ENCODE measurements around the gene RBPJL. TPM values are rescaled to one million over a fixed set of nuclear protein-coding genes. Genes with fewer than 3 reads are reported as not detected.

RBPJL gene
- total RNA-seq, 2 donors from 2014 or later = not detected

DNA sequence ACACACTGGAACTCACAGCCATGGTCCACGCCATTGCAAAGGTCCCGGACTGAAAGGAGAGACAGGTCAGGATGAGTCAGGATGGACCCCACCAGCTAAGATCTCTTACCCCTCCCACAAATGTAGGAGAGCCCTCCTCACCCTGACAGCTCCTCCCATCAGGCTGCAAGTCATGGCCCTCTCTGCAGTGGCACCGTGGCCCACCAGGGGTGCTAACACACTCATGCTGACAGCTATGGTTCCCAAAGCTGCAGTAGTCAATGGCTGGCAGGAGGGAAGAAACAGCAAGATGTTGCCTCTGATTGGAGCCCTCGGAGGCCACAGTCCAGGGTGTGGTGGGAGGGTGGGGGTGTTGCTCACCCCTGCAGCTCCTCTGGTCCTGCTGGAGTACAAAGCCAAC is 5.7 kb upstream of the RBPJL start:
- Mint-ChIP-seq H3K27me3 (ENCODE audit: low read depth) (peaks cover 65% of the 10 kb centered on the region), H3K27ac (no peak overlapping the region)
- peak; percentile 63 to 71 for DNase-seq

DNA sequence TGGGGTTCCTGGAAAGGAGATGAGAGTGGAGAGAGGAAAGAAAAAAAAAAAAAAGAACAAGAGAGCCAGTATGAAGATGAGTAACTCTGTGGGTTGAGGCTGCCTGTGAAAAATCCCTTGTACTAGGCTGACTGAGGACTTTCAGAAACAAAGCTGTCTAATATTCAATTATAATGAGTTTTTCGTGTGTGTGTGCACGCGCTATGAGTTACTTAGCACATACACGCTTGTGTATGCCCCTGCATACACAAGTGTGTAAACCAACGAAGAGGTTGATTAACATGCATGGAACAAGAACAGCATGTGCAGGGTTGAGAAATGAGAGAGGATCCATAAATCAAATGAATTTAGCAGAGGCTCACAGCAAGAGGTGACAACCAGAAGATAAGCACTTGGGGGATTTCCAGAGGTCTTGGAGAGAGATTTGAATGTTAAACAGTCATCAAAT is 4.8 kb upstream of the RBPJL start:
- peaks cover 40% of the 10 kb centered on the region for H3K4me1 Mint-ChIP-seq (ENCODE audit: low read depth)
- H3K36me3 Mint-ChIP-seq (ENCODE audit: insufficient read depth in 2 of 2) = peaks cover 0 to 4% of the 10 kb centered on the region in 2 donors
- DNase-seq = no peak
- peak overlapping the region; percentile 57 to 80 for H3K4me3 Mint-ChIP-seq
- peaks cover 68% of the 10 kb centered on the region for H3K27me3 Mint-ChIP-seq (ENCODE audit: low read depth)
- ATAC-seq (replicated peaks in 1 of 2) = peak; percentile 73 to 74
- peak overlapping the region; percentile 75 for H3K27ac Mint-ChIP-seq
- H3K9me3 Mint-ChIP-seq = no peaks in the 10 kb centered on the region

More for the DNA sequence above, 5.7 kb upstream of the RBPJL start:
- Mint-ChIP-seq H3K4me3 (no peak overlapping the region), H3K9me3 (no peaks in the 10 kb centered on the region), H3K4me1 (ENCODE audit: low read depth) (peaks cover 40% of the 10 kb centered on the region), H3K36me3 (ENCODE audit: insufficient read depth in 2 of 2) (peaks cover 0 to 4% of the 10 kb centered on the region in 2 donors)
- peak; percentile 55 to 64 for ATAC-seq (replicated peaks in 1 of 2)

DNA sequence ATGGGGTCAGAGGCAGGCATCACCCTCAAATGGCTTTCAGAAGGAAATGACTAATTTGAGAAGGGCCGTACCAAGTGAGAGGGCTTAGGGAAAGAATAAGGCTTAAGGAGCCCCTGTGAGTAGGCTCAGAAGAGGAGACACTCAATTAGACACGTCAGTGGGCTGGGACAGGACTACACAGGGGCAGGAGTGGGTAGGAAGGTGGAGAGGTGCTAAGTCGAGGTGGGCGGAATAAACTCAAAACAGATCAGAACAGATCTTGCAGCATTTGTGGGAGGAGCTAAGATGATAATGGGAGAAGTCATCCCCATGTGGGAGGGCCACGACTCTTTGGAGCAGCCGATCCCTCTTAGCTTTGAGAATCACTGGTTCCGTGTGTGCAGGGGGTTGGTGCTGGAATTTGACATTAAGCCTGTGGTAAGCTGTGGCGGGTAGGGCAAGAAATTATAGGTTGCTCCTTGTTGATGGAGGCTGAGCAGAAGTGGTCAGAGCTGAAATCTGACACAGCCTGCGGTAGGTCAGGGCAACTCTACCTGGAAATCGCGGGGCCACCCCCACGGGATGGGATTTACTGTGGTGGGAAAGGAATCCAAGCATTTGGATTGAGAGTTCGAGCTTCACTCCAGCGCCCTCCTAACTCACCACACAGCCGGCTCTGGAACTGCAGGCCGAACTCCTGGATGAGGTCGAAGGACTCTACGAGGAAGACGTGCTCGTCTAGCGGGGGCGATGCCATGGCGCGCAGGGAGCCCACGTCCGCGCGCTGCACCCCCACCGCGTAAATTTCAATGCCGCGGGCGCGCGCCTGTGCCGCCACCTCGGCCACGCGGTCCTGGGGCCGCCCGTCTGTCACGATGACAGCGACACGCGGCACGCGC is 2.8 kb upstream of the RBPJL start:
- peaks cover 40% of the 10 kb centered on the region for H3K4me1 Mint-ChIP-seq (ENCODE audit: low read depth)
- peaks cover 67% of the 10 kb centered on the region for H3K27me3 Mint-ChIP-seq (ENCODE audit: low read depth)
- H3K36me3 Mint-ChIP-seq (ENCODE audit: insufficient read depth in 2 of 2) = peaks cover 0 to 4% of the 10 kb centered on the region in 2 donors
- ATAC-seq (replicated peaks in 1 of 2) = peak; percentile 49 to 70
- no peaks in the 10 kb centered on the region for H3K9me3 Mint-ChIP-seq
- peak overlapping the region; percentile 21 to 55 for H3K4me3 Mint-ChIP-seq
- H3K27ac Mint-ChIP-seq = no peak overlapping the region
- no peak for DNase-seq

DNA sequence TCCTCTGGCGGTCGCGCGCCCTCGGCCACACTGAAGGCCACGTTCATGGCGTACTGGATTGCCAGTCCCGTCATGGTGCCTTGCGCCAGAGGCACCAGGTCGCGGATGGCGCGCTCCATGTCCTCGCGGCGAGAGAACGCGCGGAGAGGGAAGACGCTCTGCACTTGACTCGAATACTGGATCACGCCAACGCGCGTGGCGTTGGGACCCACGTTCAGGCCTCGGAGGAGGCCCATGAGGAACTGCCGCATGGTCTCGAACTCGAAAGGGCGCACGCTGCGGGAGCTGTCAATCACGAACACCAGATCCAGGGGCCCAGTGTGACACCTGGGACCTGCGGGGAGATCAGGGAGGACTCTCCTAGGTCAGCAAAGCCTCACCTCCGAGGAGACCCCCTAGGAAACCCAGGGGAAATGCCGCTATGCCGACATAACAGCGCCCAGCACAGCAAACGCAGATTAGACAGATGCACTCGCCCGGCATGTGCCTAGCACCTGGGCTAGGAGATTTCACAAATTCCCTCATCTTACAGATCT is 2.1 kb upstream of the RBPJL start:
- peaks cover 0 to 4% of the 10 kb centered on the region in 2 donors for H3K36me3 Mint-ChIP-seq (ENCODE audit: insufficient read depth in 2 of 2)
- H3K27me3 Mint-ChIP-seq (ENCODE audit: low read depth) = peaks cover 69% of the 10 kb centered on the region
- no peaks in the 10 kb centered on the region for H3K9me3 Mint-ChIP-seq
- H3K4me3 Mint-ChIP-seq = peak overlapping the region in 1 of 2 donors; percentile 46
- H3K27ac Mint-ChIP-seq = no peak overlapping the region
- DNase-seq (no peak), ATAC-seq (replicated peaks in 1 of 2) (no peak)
- H3K4me1 Mint-ChIP-seq (ENCODE audit: low read depth) = peaks cover 40% of the 10 kb centered on the region

DNA sequence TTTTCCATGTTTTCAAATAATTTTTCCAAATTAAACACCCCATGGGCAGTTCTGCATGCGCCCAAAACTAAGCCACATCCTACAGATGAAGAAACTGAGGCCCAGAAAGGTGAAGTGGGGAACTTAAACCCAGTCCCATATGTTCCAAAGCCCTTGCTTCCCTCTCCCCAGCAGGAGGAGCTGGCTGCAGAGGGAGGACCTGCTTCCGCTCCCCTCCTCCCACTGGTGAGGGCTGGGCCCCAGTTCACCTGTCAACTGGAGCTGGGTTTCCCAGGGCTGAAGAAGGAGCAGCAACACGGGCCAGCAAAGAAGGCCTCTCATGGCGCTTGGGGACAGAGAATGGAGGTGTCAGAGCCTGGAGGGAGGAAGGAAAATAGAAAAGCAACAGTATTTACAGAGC is 1.4 kb upstream of the RBPJL start:
- H3K4me1 Mint-ChIP-seq (ENCODE audit: low read depth) = peaks cover 36% of the 10 kb centered on the region
- no peak overlapping the region for H3K4me3 Mint-ChIP-seq
- ATAC-seq (replicated peaks in 1 of 2) (no peak), DNase-seq (no peak)
- H3K36me3 Mint-ChIP-seq (ENCODE audit: insufficient read depth in 2 of 2) = peaks cover 0 to 4% of the 10 kb centered on the region in 2 donors
- no peaks in the 10 kb centered on the region for H3K9me3 Mint-ChIP-seq
- H3K27me3 Mint-ChIP-seq (ENCODE audit: low read depth) = peaks cover 69% of the 10 kb centered on the region
- no peak overlapping the region for H3K27ac Mint-ChIP-seq

DNA sequence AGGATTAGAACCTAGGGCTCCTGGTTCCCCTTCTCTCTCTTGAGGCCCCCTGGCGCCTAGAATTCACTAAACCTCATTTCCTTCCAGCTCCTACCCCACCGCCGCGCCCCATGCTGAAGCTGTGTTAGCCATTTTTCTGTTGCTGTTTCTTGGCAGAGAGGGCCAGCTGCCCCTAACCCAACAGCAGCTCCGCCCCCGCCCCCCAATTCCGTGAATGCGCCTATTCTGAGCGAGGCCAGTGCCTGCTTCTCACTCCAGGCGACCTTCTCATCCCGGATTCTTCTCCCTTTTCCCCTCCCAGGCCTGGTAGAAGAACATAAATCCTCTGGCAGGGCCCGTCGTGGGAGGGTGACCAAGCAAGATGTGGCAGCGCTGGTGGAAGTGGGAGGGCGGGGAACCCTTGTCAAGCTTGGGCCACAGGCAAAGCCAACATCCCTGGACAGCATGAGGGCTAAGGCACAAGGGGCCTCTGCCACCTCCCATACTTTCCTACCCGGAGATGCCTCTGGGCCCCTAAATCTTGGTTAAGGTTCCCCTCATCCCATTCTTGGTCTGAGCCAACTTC is 518 bp downstream of the RBPJL start:
- DNase-seq (no peak), ATAC-seq (replicated peaks in 1 of 2) (no peak)
- Mint-ChIP-seq H3K27me3 (ENCODE audit: low read depth) (peaks cover 78% of the 10 kb centered on the region), H3K27ac (no peak overlapping the region), H3K36me3 (ENCODE audit: insufficient read depth in 2 of 2) (peaks cover 0 to 5% of the 10 kb centered on the region in 2 donors), H3K9me3 (no peaks in the 10 kb centered on the region), H3K4me1 (ENCODE audit: low read depth) (peaks cover 27% of the 10 kb centered on the region), H3K4me3 (no peak overlapping the region)

DNA sequence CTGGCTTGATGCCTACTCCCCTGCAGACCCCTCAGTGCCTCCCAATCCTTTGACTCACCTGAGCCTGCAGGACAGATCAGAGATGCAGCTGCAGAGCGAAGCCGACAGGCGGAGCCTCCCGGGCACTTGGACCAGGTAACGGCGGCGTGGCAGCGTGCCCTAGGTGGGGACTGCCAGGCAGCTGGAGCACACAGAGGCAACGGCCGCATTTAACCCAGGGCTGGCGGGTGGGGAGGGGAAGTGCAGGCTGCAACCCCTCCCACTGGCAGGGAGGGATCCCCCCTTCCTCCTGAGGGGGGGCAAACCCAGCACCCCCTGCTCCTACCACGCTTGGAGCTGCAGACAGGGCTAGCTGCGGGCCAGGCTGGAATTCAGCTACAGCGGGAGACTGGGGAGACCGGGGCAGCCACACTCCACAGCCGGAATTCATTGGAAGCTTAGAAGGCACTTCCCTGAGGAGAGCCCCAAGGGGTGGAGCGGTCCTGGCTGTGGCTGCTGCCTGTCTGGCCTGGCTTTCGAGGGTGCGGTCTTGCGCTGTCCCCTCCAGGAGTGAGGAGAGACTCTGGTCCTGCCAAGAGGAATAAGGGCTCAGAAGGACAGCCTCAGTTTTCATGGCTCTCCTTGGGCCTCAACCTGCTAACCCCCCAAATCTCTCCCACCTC is 1.6 kb downstream of the RBPJL start, which contains the start of gene MATN4:
Gene MATN4 (minus strand): TSS at position 183 of the 662 bp plus-strand sequence. CDS start 2,717 bp downstream, outside the sequence.
- Mint-ChIP-seq H3K27ac (no peak within 1 kb of the TSS), H3K4me3 (no peak within 1 kb of the TSS), H3K9me3 (no peaks in the 10 kb centered on the region), H3K27me3 (ENCODE audit: low read depth) (peaks cover 68% of the 10 kb centered on the region), H3K36me3 (ENCODE audit: insufficient read depth in 2 of 2) (peaks cover 0 to 5% of the 10 kb centered on the region in 2 donors), H3K4me1 (ENCODE audit: low read depth) (peaks cover 16% of the 10 kb centered on the region)
- ATAC-seq (replicated peaks in 1 of 2) = no peak
- no peak for DNase-seq

DNA sequence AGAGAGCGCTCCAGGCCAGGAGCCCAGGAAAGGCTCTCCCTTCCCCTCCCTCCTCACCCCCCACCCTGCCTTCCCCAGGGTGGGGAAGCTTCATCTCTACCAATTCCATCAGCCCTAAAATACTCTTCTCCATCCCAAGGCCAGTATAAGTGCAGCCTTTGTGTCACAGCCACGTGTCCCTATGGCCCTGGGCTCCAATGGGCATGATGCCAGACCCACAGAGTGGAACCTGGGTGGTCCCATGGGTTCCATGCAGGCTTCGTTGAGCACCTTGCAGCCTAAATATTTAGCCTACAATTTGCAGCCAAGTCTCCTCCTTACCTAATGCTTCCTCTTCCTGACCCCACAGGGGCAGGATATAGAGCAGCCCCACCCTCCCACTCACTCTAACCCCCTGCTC is 2.4 kb downstream of the RBPJL start:
- Mint-ChIP-seq H3K9me3 (no peaks in the 10 kb centered on the region), H3K36me3 (ENCODE audit: insufficient read depth in 2 of 2) (peaks cover 0 to 2% of the 10 kb centered on the region in 2 donors), H3K27me3 (ENCODE audit: low read depth) (peaks cover 68% of the 10 kb centered on the region), H3K4me3 (no peak overlapping the region), H3K4me1 (ENCODE audit: low read depth) (peaks cover 8% of the 10 kb centered on the region), H3K27ac (no peak overlapping the region)
- ATAC-seq (replicated peaks in 1 of 2) (no peak), DNase-seq (no peak)

DNA sequence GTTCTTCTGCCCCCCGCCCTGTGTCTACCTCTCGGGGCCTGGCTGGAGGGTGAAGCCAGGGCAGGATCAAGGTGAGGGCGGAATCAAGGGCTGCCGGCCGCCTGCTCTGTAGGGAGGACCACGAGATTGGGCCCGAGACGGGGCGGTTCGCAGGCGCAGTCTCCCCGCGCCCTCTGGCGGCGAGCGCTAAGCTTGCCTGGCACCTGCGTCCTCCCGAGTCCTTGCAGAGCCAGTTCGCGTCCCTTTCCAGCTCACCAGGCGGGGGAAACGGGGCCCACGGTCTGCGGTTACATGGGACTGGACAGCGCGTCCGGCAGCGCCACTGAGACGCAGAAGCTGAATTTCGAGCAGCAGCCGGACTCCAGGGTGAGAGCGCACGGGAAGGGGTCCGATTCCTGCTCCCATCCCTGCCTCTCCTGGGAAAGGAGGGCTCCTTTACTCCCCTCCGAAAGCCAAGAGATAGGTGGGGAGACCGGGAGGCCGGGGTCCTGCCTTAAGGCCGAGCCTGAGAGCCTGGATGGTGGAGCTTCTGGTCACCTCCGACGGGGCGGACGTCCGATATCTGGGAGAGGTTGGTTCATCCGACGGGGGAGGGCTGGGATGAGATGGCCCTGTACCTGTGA is 5.1 kb downstream of the RBPJL start:
- peak; percentile 75 to 82 for DNase-seq
- peaks cover 68% of the 10 kb centered on the region for H3K27me3 Mint-ChIP-seq (ENCODE audit: low read depth)
- peak overlapping the region in 1 of 2 donors; percentile 24 for H3K4me3 Mint-ChIP-seq
- ATAC-seq (replicated peaks in 1 of 2) = peak; percentile 83
- H3K36me3 Mint-ChIP-seq (ENCODE audit: insufficient read depth in 2 of 2) = peaks cover 0 to 2% of the 10 kb centered on the region in 2 donors
- H3K4me1 Mint-ChIP-seq (ENCODE audit: low read depth) = peaks cover 7% of the 10 kb centered on the region
- H3K27ac Mint-ChIP-seq = no peak overlapping the region
- H3K9me3 Mint-ChIP-seq = no peaks in the 10 kb centered on the region

DNA sequence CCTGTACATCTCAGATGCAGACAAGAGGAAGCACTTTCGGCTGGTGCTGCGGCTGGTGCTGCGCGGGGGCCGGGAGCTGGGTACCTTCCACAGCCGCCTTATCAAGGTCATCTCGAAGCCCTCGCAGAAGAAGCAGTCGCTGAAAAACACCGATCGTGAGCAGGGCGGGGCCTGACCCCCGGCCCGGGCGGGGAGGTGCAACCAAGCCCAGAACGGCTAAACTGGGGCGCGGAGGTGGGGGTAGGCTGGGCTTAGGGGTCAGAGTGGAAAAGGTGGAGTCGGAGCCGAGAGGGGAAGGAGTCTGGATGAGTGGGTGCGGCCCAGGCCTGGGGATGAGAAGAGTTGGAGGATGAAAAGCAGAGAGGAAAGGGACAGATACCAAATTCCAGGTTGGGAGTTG is 5.6 kb downstream of the RBPJL start:
- ATAC-seq (replicated peaks in 1 of 2) = no peak
- Mint-ChIP-seq H3K36me3 (ENCODE audit: insufficient read depth in 2 of 2) (peaks cover 0 to 2% of the 10 kb centered on the region in 2 donors), H3K27ac (no peak overlapping the region), H3K27me3 (ENCODE audit: low read depth) (peaks cover 72% of the 10 kb centered on the region), H3K4me3 (no peak overlapping the region), H3K9me3 (no peaks in the 10 kb centered on the region), H3K4me1 (ENCODE audit: low read depth) (peaks cover 12% of the 10 kb centered on the region)
- DNase-seq = no peak

DNA sequence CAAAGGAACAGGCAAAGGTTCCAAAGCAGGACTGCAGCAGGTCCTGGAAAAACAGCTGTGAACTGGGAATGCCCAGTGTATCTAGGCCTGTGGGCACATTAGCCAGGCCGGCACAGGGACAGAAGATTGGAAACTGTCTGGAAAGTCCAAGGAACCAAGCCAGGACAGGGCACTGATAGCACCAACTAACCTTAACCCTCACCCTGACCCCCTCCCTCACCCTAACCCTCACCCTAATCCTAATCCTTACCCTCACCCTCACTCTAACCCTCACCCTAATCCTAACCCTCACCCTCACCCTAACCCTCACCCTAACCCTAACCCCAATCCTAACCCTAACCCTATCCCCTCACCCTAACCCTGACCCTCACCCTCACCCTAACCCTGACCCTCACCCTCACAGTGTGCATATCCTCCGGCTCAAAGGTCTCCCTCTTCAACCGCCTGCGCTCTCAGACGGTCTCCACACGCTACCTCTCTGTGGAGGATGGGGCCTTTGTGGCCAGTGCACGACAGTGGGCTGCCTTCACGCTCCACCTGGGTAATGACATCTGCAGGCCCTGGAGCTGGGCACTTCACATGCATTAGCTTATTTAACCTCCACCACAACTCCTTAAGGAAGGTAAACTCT is 6.5 kb downstream of the RBPJL start:
- peaks cover 0 to 2% of the 10 kb centered on the region in 2 donors for H3K36me3 Mint-ChIP-seq (ENCODE audit: insufficient read depth in 2 of 2)
- H3K9me3 Mint-ChIP-seq = no peaks in the 10 kb centered on the region
- no peak overlapping the region for H3K27ac Mint-ChIP-seq
- no peak for DNase-seq
- peaks cover 21% of the 10 kb centered on the region for H3K4me1 Mint-ChIP-seq (ENCODE audit: low read depth)
- ATAC-seq (replicated peaks in 1 of 2) = no peak
- no peak overlapping the region for H3K4me3 Mint-ChIP-seq
- peaks cover 70% of the 10 kb centered on the region for H3K27me3 Mint-ChIP-seq (ENCODE audit: low read depth)

DNA sequence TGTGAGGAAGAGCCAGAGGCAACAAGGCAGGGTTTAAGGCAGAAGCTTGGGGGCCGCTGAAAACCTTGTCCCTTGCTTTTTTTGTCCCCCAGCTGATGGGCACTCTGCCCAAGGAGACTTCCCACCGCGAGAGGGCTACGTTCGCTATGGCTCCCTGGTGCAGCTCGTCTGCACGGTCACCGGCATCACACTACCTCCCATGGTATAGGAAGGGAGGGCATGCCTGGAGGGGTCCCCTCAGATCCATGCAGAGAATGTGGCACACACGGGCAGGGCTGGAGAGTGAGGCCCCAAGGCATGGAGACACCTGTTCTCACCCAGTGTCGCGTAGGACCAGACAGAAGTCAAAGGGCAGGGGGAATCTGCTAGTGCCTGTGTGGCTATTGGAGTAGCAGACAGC is 7.3 kb downstream of the RBPJL start:
- H3K4me3 Mint-ChIP-seq = no peak overlapping the region
- H3K36me3 Mint-ChIP-seq (ENCODE audit: insufficient read depth in 2 of 2) = peaks cover 0 to 2% of the 10 kb centered on the region in 2 donors
- ATAC-seq (replicated peaks in 1 of 2) (no peak), DNase-seq (no peak)
- H3K9me3 Mint-ChIP-seq = no peaks in the 10 kb centered on the region
- H3K27ac Mint-ChIP-seq = no peak overlapping the region
- H3K4me1 Mint-ChIP-seq (ENCODE audit: low read depth) = peaks cover 29% of the 10 kb centered on the region
- H3K27me3 Mint-ChIP-seq (ENCODE audit: low read depth) = peaks cover 69% of the 10 kb centered on the region
